ENCODE results near the gene ZFAND2B. TPM values are rescaled to one million over a fixed set of nuclear protein-coding genes. Genes with fewer than 3 reads are reported as not detected.
"Not testable (repeated sequence)": the region's sequence is repeated elsewhere in the genome, so short reads cannot be mapped to it uniquely, and the experiment has no call there.

Gene ZFAND2B
- total RNA-seq, 1 donor from 2014 or later = 28.7 TPM

- DNase-seq (ENCODE audit: low spot score) = peak; percentile 65
Measured at GRCh38 chr2:219175928-219176817, 30.4 kb upstream of the ZFAND2B start.

GRCh38 chr2:219176818-219177551 is 29.6 kb upstream of the ZFAND2B start, which contains the start of gene CNPPD1:
TSS of gene CNPPD1 (minus strand) at chr2:219176925. CDS start at chr2:219176828, 97 bp downstream.
- peak; percentile 90 for DNase-seq (ENCODE audit: low spot score)

GRCh38 chr2:219177552-219178376 is 28.8 kb upstream of the ZFAND2B start, which contains the start of gene RETREG2:
TSS of gene RETREG2 (plus strand) at chr2:219178275. CDS start at chr2:219178353, 78 bp downstream.
- peak; percentile 88 for DNase-seq (ENCODE audit: low spot score)

- DNase-seq (ENCODE audit: low spot score) = peak; percentile 70
Measured at GRCh38 chr2:219178377-219179175, 28.0 kb upstream of the ZFAND2B start.

GRCh38 chr2:219179601-219180465 is 26.7 kb upstream of the ZFAND2B start:
- no peak for DNase-seq (ENCODE audit: low spot score)

- DNase-seq (ENCODE audit: low spot score) = no peak
Measured at GRCh38 chr2:219180961-219181360, 25.6 kb upstream of the ZFAND2B start.

GRCh38 chr2:219181531-219181930 is 25.1 kb upstream of the ZFAND2B start:
- DNase-seq (ENCODE audit: low spot score) = no peak

GRCh38 chr2:219182331-219183150 is 24.0 kb upstream of the ZFAND2B start:
- DNase-seq (ENCODE audit: low spot score) = no peak

GRCh38 chr2:219183151-219183772 is 23.3 kb upstream of the ZFAND2B start:
- DNase-seq (ENCODE audit: low spot score) = no peak

GRCh38 chr2:219184121-219184520 is 22.5 kb upstream of the ZFAND2B start:
- no peak for DNase-seq (ENCODE audit: low spot score)

GRCh38 chr2:219186754-219187456 is 19.7 kb upstream of the ZFAND2B start:
- DNase-seq (ENCODE audit: low spot score) = no peak

- DNase-seq (ENCODE audit: low spot score) = no peak
Measured at GRCh38 chr2:219197388-219197787, 9.2 kb upstream of the ZFAND2B start.

- no peak for DNase-seq (ENCODE audit: low spot score)
Measured at GRCh38 chr2:219198974-219199373, 7.6 kb upstream of the ZFAND2B start.

- DNase-seq (ENCODE audit: low spot score) = no peak
Measured at GRCh38 chr2:219199470-219200211, 6.9 kb upstream of the ZFAND2B start.

GRCh38 chr2:219200502-219201326 is 5.9 kb upstream of the ZFAND2B start:
- DNase-seq (ENCODE audit: low spot score) = not testable (repeated sequence)

GRCh38 chr2:219201331-219201730 is 5.3 kb upstream of the ZFAND2B start:
- DNase-seq (ENCODE audit: low spot score) = not testable (repeated sequence)

Data from ureter (tissue), 1 donor.